GM21515 (cell line): ENCODE data around the gene CFAP300.

Source experiments
- ATAC-seq: cut with Tn5 transposase; IDR thresholded peaks from one replicate; pipeline ENCODE4 v1.9.1; 2021; ENCODE audit not compliant: unreplicated experiment

The CFAP300 gene

DNA sequence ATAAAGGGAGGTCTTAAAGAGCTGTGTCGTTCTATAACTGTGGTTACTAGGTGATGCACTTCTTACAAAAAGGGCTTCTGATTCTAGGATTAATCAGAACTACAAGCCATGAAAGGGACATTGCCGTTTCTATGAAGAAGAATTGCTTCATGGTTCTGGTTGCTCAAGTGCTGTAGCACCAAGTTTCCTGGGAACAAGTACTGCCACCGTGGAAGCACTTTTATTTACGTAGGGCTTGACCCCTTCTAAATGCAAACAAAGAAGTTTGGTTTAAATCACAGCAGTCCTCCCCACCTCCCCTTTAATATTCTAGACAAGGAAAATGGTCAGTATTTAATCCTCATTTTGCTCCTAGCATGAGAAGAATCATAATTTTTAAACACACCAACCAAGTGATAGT lies 72.8 kb downstream of the CFAP300 start:
- no peak for ATAC-seq

DNA sequence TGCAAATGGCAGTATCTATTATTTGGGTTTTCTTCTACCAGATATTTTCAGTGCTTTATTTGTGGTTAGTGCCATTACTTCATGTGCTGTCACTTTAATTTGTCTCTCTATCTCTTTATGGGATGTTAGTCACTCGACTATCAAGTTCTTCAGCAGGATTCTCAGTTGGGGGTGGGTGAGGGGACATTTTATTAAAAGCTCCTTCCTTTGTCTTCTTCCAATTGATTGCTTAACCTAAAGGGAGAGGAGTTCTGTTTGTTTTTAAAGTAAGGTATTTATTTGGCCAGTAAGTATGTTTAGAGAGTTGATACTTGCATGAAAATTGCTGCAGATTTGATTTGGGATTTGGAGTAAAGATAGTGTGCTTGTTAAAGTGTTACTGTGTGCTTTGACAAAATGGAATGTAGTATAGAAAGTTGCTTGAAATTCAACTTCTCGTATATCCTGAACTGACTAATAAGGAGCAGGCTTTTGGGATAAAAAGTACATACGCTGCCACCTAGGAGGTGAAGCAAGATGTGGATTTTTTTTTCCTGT lies 73.3 kb downstream of the CFAP300 start:
- no peak for ATAC-seq

DNA sequence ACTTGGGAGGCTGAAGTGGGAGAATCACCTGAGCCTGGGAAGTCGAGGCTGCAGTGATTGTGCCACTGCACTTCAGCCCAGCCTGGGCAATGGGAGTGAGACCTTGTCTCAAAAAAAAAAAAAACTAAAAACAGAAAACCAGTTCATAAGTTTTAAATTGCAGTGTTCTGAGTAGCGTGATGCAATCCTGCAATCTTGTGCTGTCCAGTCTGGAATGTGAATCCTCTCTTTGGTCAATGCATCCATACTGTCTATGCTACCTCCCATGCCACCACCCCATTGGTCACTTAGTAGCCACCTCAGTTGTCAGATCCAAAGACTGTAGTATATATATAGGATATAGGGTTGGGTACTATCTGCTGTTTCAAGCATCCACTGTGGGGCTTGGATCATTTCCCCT lies 74.1 kb downstream of the CFAP300 start:
- ATAC-seq, result no peak
